Measurements from ENCODE around the gene ICAM4.

Gene ICAM4

GRCh38 chr19:10318807-10319682, 32.3 kb downstream of the ICAM4 start:
- DNase-seq (ENCODE audit: low spot score in 2 of 2) (no peak), ATAC-seq (replicated peaks; ENCODE audit: extremely low read depth, poor library complexity, severe bottlenecking) (no peak)
- Mint-ChIP-seq H3K27me3 (no peaks in the 10 kb centered on the region), H3K36me3 (ENCODE audit: insufficient read depth) (peaks cover 27% of the 10 kb centered on the region), H3K4me3 (no peak overlapping the region), H3K27ac (ENCODE audit: low read depth) (no peak overlapping the region), H3K4me1 (peaks cover 22% of the 10 kb centered on the region), H3K9me3 (no peaks in the 10 kb centered on the region)

GRCh38 chr19:10320602-10321416, 34.1 kb downstream of the ICAM4 start:
- no peak for ATAC-seq (replicated peaks; ENCODE audit: extremely low read depth, poor library complexity, severe bottlenecking)
- DNase-seq (ENCODE audit: low spot score in 2 of 2), result no peak
- Mint-ChIP-seq H3K4me1 (peaks cover 6% of the 10 kb centered on the region), H3K4me3 (no peak overlapping the region), H3K36me3 (ENCODE audit: insufficient read depth) (peaks cover 30% of the 10 kb centered on the region), H3K27ac (ENCODE audit: low read depth) (no peak overlapping the region), H3K27me3 (no peaks in the 10 kb centered on the region), H3K9me3 (no peaks in the 10 kb centered on the region)

GRCh38 chr19:10321417-10321797, 34.7 kb downstream of the ICAM4 start:
- H3K27ac Mint-ChIP-seq (ENCODE audit: low read depth), result peak overlapping the region; percentile 2
- H3K9me3 Mint-ChIP-seq, result no peaks in the 10 kb centered on the region
- DNase-seq (ENCODE audit: low spot score in 2 of 2) (no peak), ATAC-seq (replicated peaks; ENCODE audit: extremely low read depth, poor library complexity, severe bottlenecking) (no peak)
- H3K27me3 Mint-ChIP-seq, result no peaks in the 10 kb centered on the region
- no peak overlapping the region for H3K4me3 Mint-ChIP-seq
- peaks cover 33% of the 10 kb centered on the region for H3K36me3 Mint-ChIP-seq (ENCODE audit: insufficient read depth)
- no peaks in the 10 kb centered on the region for H3K4me1 Mint-ChIP-seq

GRCh38 chr19:10321874-10322835, 35.4 kb downstream of the ICAM4 start:
- DNase-seq (ENCODE audit: low spot score in 2 of 2) (no peak), ATAC-seq (replicated peaks; ENCODE audit: extremely low read depth, poor library complexity, severe bottlenecking) (no peak)
- Mint-ChIP-seq H3K4me1 (no peaks in the 10 kb centered on the region), H3K9me3 (no peaks in the 10 kb centered on the region), H3K27ac (ENCODE audit: low read depth) (peak overlapping the region; percentile 2), H3K27me3 (no peaks in the 10 kb centered on the region), H3K4me3 (no peak overlapping the region), H3K36me3 (ENCODE audit: insufficient read depth) (peaks cover 35% of the 10 kb centered on the region)

GRCh38 chr19:10325732-10326131, 39.0 kb downstream of the ICAM4 start:
- Mint-ChIP-seq H3K4me1 (no peaks in the 10 kb centered on the region), H3K9me3 (no peaks in the 10 kb centered on the region), H3K36me3 (ENCODE audit: insufficient read depth) (peaks cover 38% of the 10 kb centered on the region), H3K27me3 (no peaks in the 10 kb centered on the region), H3K27ac (ENCODE audit: low read depth) (no peak overlapping the region), H3K4me3 (no peak overlapping the region)
- DNase-seq (ENCODE audit: low spot score in 2 of 2), result no peak
- no peak for ATAC-seq (replicated peaks; ENCODE audit: extremely low read depth, poor library complexity, severe bottlenecking)

- Mint-ChIP-seq H3K4me3 (no peak overlapping the region), H3K4me1 (peaks cover 5% of the 10 kb centered on the region), H3K27ac (ENCODE audit: low read depth) (no peak overlapping the region), H3K27me3 (no peaks in the 10 kb centered on the region), H3K36me3 (ENCODE audit: insufficient read depth) (peaks cover 41% of the 10 kb centered on the region), H3K9me3 (no peaks in the 10 kb centered on the region)
- ATAC-seq (replicated peaks; ENCODE audit: extremely low read depth, poor library complexity, severe bottlenecking), result no peak
- no peak for DNase-seq (ENCODE audit: low spot score in 2 of 2)
Measured at GRCh38 chr19:10327793-10328192, 41.0 kb downstream of the ICAM4 start.

GRCh38 chr19:10328558-10329429, 42.0 kb downstream of the ICAM4 start:
- Mint-ChIP-seq H3K36me3 (ENCODE audit: insufficient read depth) (peaks cover 48% of the 10 kb centered on the region), H3K27me3 (no peaks in the 10 kb centered on the region), H3K4me1 (peaks cover 15% of the 10 kb centered on the region), H3K27ac (ENCODE audit: low read depth) (no peak overlapping the region), H3K9me3 (no peaks in the 10 kb centered on the region), H3K4me3 (no peak overlapping the region)
- no peak for ATAC-seq (replicated peaks; ENCODE audit: extremely low read depth, poor library complexity, severe bottlenecking)
- DNase-seq (ENCODE audit: low spot score in 2 of 2), result no peak

GRCh38 chr19:10329555-10329954, 42.8 kb downstream of the ICAM4 start:
- H3K27ac Mint-ChIP-seq (ENCODE audit: low read depth), result no peak overlapping the region
- no peaks in the 10 kb centered on the region for H3K9me3 Mint-ChIP-seq
- peaks cover 20% of the 10 kb centered on the region for H3K4me1 Mint-ChIP-seq
- no peaks in the 10 kb centered on the region for H3K27me3 Mint-ChIP-seq
- H3K36me3 Mint-ChIP-seq (ENCODE audit: insufficient read depth), result peaks cover 49% of the 10 kb centered on the region
- H3K4me3 Mint-ChIP-seq, result no peak overlapping the region
- no peak for DNase-seq (ENCODE audit: low spot score in 2 of 2)
- ATAC-seq (replicated peaks; ENCODE audit: extremely low read depth, poor library complexity, severe bottlenecking), result no peak

GRCh38 chr19:10332158-10332964, 45.6 kb downstream of the ICAM4 start:
- no peaks in the 10 kb centered on the region for H3K27me3 Mint-ChIP-seq
- H3K36me3 Mint-ChIP-seq (ENCODE audit: insufficient read depth), result peaks cover 40% of the 10 kb centered on the region
- no peaks in the 10 kb centered on the region for H3K9me3 Mint-ChIP-seq
- peak; percentile 7 for ATAC-seq (replicated peaks; ENCODE audit: extremely low read depth, poor library complexity, severe bottlenecking)
- no peak for DNase-seq (ENCODE audit: low spot score in 2 of 2)
- peak overlapping the region; percentile 88 for H3K27ac Mint-ChIP-seq (ENCODE audit: low read depth)
- peaks cover 20% of the 10 kb centered on the region for H3K4me1 Mint-ChIP-seq
- peak overlapping the region; percentile 94 for H3K4me3 Mint-ChIP-seq

- peak within 1 kb of the TSS; percentile 94 for H3K4me3 Mint-ChIP-seq
- ATAC-seq (replicated peaks; ENCODE audit: extremely low read depth, poor library complexity, severe bottlenecking) (peak; percentile 96), DNase-seq (ENCODE audit: low spot score in 2 of 2) (peak; percentile 91 to 95)
- H3K36me3 Mint-ChIP-seq (ENCODE audit: insufficient read depth), result peaks cover 38% of the 10 kb centered on the region
- H3K27me3 Mint-ChIP-seq, result no peaks in the 10 kb centered on the region
- peaks cover 20% of the 10 kb centered on the region for H3K4me1 Mint-ChIP-seq
- no peaks in the 10 kb centered on the region for H3K9me3 Mint-ChIP-seq
- peak within 1 kb of the TSS; percentile 88 for H3K27ac Mint-ChIP-seq (ENCODE audit: low read depth)
Measured at GRCh38 chr19:10332965-10333757, 46.4 kb downstream of the ICAM4 start, which contains the start of gene RAVER1. Gene RAVER1, minus strand, starts transcription at chr19:10333529. Its CDS starts 22 bp downstream, at chr19:10333507.
